SK-N-MC (cell line): ENCODE results near the gene SLC6A12.

Source experiments
- DNase-seq: peaks from one replicate; pipeline ENCODE4 v3.0.0-alpha.2; 2011; ENCODE audit warnings: low read depth, low spot score
- H3K27ac ChIP-seq: fragments of 200-600 bp; sonication (generic); 2 replicates; pipeline ENCODE4 v1.5.1; 2016; ENCODE audit warnings: mixed run types
- H3K36me3 ChIP-seq: fragments of 200-600 bp; sonication (generic); 2 replicates; pipeline ENCODE4 v1.6.1; 2017; ENCODE audit warnings: antibody characterized with exemption, low read length, mixed read lengths; ENCODE audit not compliant: insufficient read depth
- H3K4me3 ChIP-seq: fragments of 200-600 bp; sonication (generic); 2 replicates; pipeline ENCODE4 v1.5.1; 2016
- H3K9ac ChIP-seq: fragments of 200-600 bp; sonication (generic); 2 replicates; pipeline ENCODE4 v1.8.0; 2017; ENCODE audit warnings: mixed run types, mixed read lengths; ENCODE audit not compliant: insufficient read length
- H3K9me3 ChIP-seq: fragments of 200-600 bp; sonication (generic); 2 replicates; pipeline ENCODE4 v1.6.1; 2017; ENCODE audit warnings: low read depth, mild to moderate bottlenecking, antibody characterized with exemption, low read length, moderate library complexity, mixed read lengths
- EZH2 ChIP-seq: fragments of 200-600 bp; sonication (generic); IDR thresholded peaks from one replicate; pipeline ENCODE4 v1.6.1; 2017; ENCODE audit warnings: antibody characterized with exemption
- FOXP2 ChIP-seq: optimal IDR thresholded peaks from 2 replicates; pipeline ENCODE3; 2011; ENCODE audit warnings: mild to moderate bottlenecking, moderate library complexity; ENCODE audit not compliant: insufficient read depth; ENCODE audit errors: extremely low read length, control extremely low read depth
- POLR2AphosphoS5 ChIP-seq: IDR thresholded peaks from 2 replicates; pipeline ENCODE4 v1.6.1; 2012; ENCODE audit warnings: mild to moderate bottlenecking, low read depth, low read length, borderline replicate concordance

SLC6A12 gene

DNA sequence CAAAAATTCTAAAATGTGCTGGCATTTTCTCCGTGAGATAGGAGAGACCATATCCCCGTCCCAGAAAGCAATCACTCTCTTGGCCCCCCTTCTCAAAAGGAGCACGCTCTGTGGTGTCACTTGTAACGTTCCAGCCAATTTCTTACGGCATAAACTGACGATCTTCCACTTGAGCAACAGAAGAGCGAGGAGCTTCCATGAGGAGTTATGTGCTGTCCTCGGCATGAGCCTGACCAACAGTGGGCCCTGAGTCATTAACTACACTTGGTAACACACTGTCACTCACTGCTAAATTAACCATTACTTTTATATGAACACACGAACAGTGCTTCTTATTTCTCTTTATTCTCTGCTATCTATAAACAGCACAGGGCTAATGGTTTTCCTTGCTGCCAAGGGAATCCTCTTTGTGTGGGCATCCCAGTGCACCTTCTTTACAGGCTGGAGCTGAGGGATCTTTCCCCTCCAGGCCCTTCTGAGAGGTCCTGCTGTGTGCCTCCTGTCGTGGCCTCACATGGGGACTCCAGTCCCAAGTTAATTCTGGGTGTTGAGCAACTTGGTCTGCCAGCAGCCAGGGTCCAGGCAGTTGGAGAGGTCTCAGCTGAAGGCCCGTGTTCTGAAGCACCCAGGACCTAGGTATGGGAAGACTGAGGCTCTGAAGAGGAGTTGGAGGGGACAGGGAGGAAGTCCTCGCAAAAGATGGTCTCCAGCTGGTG lies 39.3 kb upstream of the SLC6A12 start:
- no peak for DNase-seq
- Histone ChIP-seq H3K9ac (no peak overlapping the region), H3K36me3 (no peaks in the 10 kb centered on the region), H3K27ac (no peak overlapping the region), H3K9me3 (no peaks in the 10 kb centered on the region), H3K4me3 (no peak overlapping the region)
- TF ChIP-seq EZH2 (no peak), POLR2AphosphoS5 (no peak), FOXP2 (no peak)

DNA sequence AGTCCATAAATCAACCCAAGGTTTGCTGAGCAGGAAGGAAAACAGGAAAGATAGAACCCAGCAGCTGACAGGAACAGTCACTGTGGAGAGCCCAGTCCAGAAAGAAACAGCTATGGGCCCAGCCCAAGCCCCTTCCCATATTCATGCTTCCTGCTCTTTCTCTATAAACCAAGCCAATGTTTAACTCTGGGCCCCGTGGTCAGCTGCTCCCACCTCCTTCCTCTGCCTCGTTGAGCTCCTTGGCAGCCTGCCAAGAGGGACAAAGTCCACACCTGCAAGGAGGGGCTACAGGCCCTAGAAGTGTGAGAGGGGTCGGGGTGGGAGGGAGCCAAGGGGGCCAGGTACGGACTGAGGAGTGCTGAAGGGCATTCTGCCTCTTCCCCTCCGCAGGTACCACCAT lies 38.7 kb upstream of the SLC6A12 start:
- H3K36me3 ChIP-seq: no peaks in the 10 kb centered on the region

DNA sequence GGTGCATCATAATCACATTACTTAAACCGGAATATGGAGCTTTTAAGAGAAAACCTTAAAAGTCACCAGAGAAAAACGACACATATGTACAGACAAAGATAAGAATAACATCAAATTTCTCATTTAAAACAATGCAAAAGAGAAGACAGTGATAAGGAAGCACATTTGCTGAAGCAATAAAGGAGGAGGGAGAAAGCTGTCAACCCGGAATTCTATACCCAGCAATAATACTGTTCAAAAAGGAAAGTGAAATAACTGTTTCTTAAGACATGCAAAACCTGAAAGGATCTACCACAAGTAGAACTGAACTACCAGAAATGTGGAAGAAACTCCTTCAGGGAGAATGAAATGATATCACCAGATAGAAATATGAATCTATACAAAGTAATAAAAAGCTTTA lies 33.3 kb upstream of the SLC6A12 start:
- H3K4me3 ChIP-seq: no peak overlapping the region
- no peak overlapping the region for H3K9ac ChIP-seq
- no peak overlapping the region for H3K27ac ChIP-seq
- H3K36me3 ChIP-seq: no peaks in the 10 kb centered on the region
- 0 out of 2 replicates have a peak, but pooled peaks cover 4% of the 10 kb centered on the region for H3K9me3 ChIP-seq
- no peak for TF ChIP-seq POLR2AphosphoS5
- TF ChIP-seq FOXP2: no peak
- TF ChIP-seq EZH2: no peak
- no peak for DNase-seq

More for the DNA sequence above, 38.7 kb upstream of the SLC6A12 start:
- TF ChIP-seq FOXP2: no peak
- TF ChIP-seq POLR2AphosphoS5: no peak
- no peak for TF ChIP-seq EZH2
- DNase-seq: no peak
- H3K4me3 ChIP-seq: no peak overlapping the region
- H3K9me3 ChIP-seq: no peaks in the 10 kb centered on the region
- H3K9ac ChIP-seq: no peak overlapping the region
- H3K27ac ChIP-seq: no peak overlapping the region

DNA sequence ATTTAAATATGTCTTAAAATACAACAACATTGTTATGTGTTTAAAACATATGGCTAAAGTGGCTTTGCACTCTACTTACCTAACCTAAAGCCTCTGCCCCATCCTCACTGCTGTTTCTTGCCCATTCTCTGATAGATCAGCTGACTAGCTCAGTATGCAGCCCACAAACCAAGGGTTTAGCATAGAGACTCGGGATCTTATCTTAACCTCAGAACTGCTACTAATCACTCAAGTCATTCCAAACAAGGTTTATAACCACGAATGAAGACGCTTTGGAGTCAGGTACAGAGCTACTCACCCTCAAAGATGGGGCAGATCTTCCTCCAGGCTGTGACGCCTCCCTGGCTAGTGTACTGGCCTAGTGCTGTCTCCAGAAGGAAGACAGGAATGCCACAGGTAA lies 29.4 kb upstream of the SLC6A12 start:
- no peak for DNase-seq
- Histone ChIP-seq H3K9ac (no peak overlapping the region), H3K36me3 (no peaks in the 10 kb centered on the region), H3K27ac (no peak overlapping the region), H3K9me3 (0 out of 2 replicates have a peak, but pooled peaks cover 4% of the 10 kb centered on the region), H3K4me3 (no peak overlapping the region)
- TF ChIP-seq POLR2AphosphoS5: no peak
- TF ChIP-seq FOXP2: no peak
- TF ChIP-seq EZH2: no peak

DNA sequence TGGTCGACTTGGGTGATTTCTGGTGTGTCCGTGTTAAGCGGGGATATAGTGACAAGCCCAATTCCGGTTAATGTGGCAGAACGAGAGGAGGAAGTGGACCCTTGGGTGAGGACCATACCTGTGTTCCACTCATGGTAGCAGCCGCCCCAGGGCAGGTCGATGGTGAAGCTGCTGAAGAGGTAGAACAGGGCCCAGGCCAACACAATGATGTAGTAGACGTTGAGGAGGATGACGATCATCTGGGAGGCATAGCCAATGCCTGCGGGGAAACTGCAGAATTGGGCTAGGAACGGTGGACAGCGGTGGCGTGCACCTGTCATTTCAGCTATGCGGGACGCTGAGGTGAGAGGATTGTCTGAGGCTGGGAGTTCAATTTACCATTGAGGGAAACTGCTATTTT lies 28.5 kb upstream of the SLC6A12 start:
- Histone ChIP-seq H3K27ac (no peak overlapping the region), H3K9ac (no peak overlapping the region), H3K9me3 (0 out of 2 replicates have a peak, but pooled peaks cover 4% of the 10 kb centered on the region), H3K4me3 (no peak overlapping the region), H3K36me3 (no peaks in the 10 kb centered on the region)
- no peak for DNase-seq
- TF ChIP-seq FOXP2 (no peak), EZH2 (no peak), POLR2AphosphoS5 (no peak)

DNA sequence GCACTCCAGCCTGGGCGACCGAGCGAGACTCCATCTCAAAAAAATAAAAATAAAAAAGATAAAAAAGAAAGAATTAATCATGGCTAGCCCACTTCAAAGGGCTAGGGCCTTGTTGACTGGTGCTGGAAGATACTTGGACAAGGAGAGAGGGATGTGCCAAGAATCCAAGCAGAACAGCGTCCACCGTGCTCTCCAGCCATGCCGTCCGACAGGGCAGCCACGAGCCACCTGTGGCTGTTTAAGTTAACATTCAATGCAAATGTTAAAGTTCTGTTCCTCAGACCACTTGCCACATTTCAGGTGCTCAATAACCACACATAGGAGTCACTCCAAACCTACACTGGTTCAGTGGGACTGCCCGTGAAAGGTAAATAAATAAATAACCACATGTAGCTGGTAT lies 27.3 kb upstream of the SLC6A12 start:
- Histone ChIP-seq H3K36me3 (no peaks in the 10 kb centered on the region), H3K9ac (no peak overlapping the region), H3K4me3 (no peak overlapping the region), H3K27ac (no peak overlapping the region), H3K9me3 (no peaks in the 10 kb centered on the region)
- no peak for DNase-seq
- TF ChIP-seq FOXP2 (no peak), POLR2AphosphoS5 (no peak), EZH2 (no peak)

DNA sequence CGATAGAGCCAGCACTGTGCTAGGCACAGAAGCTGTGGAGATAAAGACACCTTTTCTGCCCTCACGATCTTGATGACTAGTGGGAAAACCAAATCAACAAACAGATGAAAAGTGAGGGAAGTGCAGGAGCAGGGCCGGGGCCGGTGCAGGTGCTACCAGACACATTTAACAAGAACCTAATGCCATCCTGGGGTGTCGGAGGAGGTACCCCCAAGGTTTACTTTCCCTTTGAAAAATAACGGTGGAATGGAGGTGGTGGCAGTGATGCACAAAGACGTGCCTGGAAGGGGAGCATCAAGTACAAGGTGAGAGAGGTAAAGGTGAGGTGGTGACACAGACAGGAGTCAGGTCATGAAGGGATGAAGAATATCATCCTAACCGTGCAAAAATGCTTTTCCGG lies 26.6 kb upstream of the SLC6A12 start:
- DNase-seq: no peak
- no peak overlapping the region for H3K9ac ChIP-seq
- no peak overlapping the region for H3K27ac ChIP-seq
- no peak overlapping the region for H3K4me3 ChIP-seq
- TF ChIP-seq EZH2 (no peak), POLR2AphosphoS5 (no peak), FOXP2 (no peak)
- H3K36me3 ChIP-seq: no peaks in the 10 kb centered on the region
- H3K9me3 ChIP-seq: no peaks in the 10 kb centered on the region

DNA sequence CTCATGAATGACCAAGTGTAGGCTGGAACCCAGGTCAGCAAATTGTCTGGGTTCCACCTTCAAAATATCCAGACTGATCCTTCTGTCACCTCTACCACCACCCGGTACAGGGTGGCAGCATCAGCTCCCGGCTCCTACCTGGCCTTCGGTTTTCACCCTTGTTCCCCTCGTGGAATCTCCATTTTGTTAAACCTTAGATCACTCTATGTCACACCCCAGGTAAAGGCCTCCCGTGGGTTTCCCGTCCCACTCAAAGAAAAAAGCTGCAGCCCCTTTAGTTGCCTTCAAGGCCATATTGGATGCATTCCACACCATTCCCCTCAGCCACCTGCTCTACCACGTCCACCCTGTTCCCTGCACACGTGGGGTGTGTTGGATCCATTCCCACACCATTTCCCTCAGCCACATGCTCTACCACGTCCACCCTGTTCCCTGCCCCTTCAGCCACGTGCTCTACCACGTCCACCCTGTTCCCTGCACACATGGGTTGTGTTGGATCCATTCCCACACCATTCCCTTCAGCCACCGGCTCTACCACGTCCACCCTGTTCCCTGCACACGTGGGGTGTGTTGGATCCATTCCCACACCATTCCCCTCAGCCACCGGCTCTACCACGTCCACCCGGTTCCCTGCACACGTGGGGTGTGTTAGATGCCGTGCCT lies 24.9 kb upstream of the SLC6A12 start:
- no peak overlapping the region for H3K4me3 ChIP-seq
- H3K27ac ChIP-seq: no peak overlapping the region
- no peaks in the 10 kb centered on the region for H3K9me3 ChIP-seq
- no peaks in the 10 kb centered on the region for H3K36me3 ChIP-seq
- H3K9ac ChIP-seq: no peak overlapping the region
- DNase-seq: no peak
- no peak for TF ChIP-seq POLR2AphosphoS5
- no peak for TF ChIP-seq FOXP2
- no peak for TF ChIP-seq EZH2
